Vagina (tissue), 2 donors: ENCODE results near the gene DGCR2. TPM values are rescaled to one million over a fixed set of nuclear protein-coding genes. Genes with fewer than 3 reads are reported as not detected.
"Not testable (repeated sequence)": the region's sequence is repeated elsewhere in the genome, so short reads cannot be mapped to it uniquely, and the experiment has no call there.

ENCODE experiments used
- DNase-seq, 2 donors: peaks; one replicate each; pipeline ENCODE4 v3.0.0-alpha.2; 2017; ENCODE audit errors: extremely low spot score in 2 of 2
- H3K27ac ChIP-seq: fragments of 200-600 bp; sonication (generic); one replicate; pipeline ENCODE4 v1.5.1; 2019
- H3K27me3 ChIP-seq: fragments of 200-600 bp; sonication (generic); one replicate; pipeline ENCODE4 v1.5.1; 2019
- H3K36me3 ChIP-seq, 2 donors: fragments of 200-600 bp; sonication (generic); one replicate each; pipeline ENCODE4 v1.5.1; 2017 to 2019
- H3K4me1 ChIP-seq: fragments of 200-600 bp; sonication (generic); one replicate; pipeline ENCODE4 v1.5.1; 2019
- H3K4me3 ChIP-seq, 2 donors: fragments of 200-600 bp; sonication (generic); 1 replicate in 1 of 2; 2 replicates in 1 of 2; pipeline ENCODE4 v1.5.1; 2016 to 2019
- H3K9me3 ChIP-seq: fragments of 200-600 bp; sonication (generic); one replicate; pipeline ENCODE4 v1.5.1; 2019
- POLR2A ChIP-seq, 2 donors: fragments of 450-650 bp; IDR thresholded peaks; one replicate each; pipeline ENCODE4 v1.6.1; 2017; ENCODE audit warnings: antibody characterized with exemption in 2 of 2, mild to moderate bottlenecking in 2 of 2, moderate library complexity in 2 of 2
- POLR2AphosphoS5 ChIP-seq, 2 donors: sonication (generic); formaldehyde crosslinking; IDR thresholded peaks; one replicate each; pipeline ENCODE4 v1.9.0; 2017; ENCODE audit warnings: antibody characterized with exemption in 2 of 2, mild to moderate bottlenecking in 2 of 2, low read depth in 1 of 2; ENCODE audit not compliant: insufficient read depth in 1 of 2
- intact Hi-C: fragments of 100-400 bp; cut with DNase I; formaldehyde crosslinking; loops from one replicate; pipeline ENCODE4 v1.15.1; 2023
- total RNA-seq: library from RNA; depleted of rRNA; stranded (reverse); fragments of >200 nt; gene quantifications from one replicate; pipeline ENCODE4 v1.2.3, GENCODE V29; 2016
- TF ChIP-seq, protein P1 (sequence below), 3 experiments: fragments of 450-650 bp in 2 of 3; fragments of 200-600 bp in 1 of 3; sonication (generic) in 1 of 3; IDR thresholded peaks; one replicate each; pipeline ENCODE4 v1.5.1; 2017 to 2019; ENCODE audit warnings: antibody characterized with exemption in 3 of 3, mild to moderate bottlenecking in 2 of 3, moderate library complexity in 2 of 3

Gene DGCR2
- total RNA-seq, 1 donor from 2014 or later: 66.3 TPM

DNA sequence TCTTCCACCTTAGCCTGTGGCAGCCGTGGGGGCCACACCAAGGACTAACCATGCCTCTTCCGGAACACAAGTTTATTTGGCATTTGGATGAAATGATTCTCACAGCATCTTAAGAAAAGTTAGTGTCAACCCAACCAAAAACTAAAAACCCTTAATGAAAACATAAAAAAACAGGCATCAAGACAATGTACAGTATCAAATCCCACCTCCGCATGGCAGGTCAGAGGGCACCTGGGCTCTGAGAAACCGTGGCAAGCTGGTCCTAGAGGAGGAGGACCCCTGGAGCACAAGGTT, 86.0 kb downstream of the DGCR2 start:
- H3K4me1 ChIP-seq: no peaks in the 10 kb centered on the region
- H3K27ac ChIP-seq: no peak overlapping the region
- no peaks in the 10 kb centered on the region for H3K9me3 ChIP-seq
- no peak overlapping the region for H3K4me3 ChIP-seq
- DNase-seq: no peak
- no peak for TF ChIP-seq POLR2AphosphoS5 (IDR thresholded peaks at IDR 0.05; ENCODE audit: insufficient read depth in 1 of 2, low read depth in 1 of 2)
- TF ChIP-seq POLR2A (IDR thresholded peaks at IDR 0.05): no peak
- TF ChIP-seq, protein P1, sequence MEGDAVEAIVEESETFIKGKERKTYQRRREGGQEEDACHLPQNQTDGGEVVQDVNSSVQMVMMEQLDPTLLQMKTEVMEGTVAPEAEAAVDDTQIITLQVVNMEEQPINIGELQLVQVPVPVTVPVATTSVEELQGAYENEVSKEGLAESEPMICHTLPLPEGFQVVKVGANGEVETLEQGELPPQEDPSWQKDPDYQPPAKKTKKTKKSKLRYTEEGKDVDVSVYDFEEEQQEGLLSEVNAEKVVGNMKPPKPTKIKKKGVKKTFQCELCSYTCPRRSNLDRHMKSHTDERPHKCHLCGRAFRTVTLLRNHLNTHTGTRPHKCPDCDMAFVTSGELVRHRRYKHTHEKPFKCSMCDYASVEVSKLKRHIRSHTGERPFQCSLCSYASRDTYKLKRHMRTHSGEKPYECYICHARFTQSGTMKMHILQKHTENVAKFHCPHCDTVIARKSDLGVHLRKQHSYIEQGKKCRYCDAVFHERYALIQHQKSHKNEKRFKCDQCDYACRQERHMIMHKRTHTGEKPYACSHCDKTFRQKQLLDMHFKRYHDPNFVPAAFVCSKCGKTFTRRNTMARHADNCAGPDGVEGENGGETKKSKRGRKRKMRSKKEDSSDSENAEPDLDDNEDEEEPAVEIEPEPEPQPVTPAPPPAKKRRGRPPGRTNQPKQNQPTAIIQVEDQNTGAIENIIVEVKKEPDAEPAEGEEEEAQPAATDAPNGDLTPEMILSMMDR (IDR thresholded peaks at IDR 0.05): no peak
- no peaks in the 10 kb centered on the region for H3K27me3 ChIP-seq
- intact Hi-C loops: no loop called here
- peaks cover 0 to 33% of the 10 kb centered on the region in 2 donors for H3K36me3 ChIP-seq

- Histone ChIP-seq H3K4me3 (no peak overlapping the region), H3K27ac (no peak overlapping the region), H3K36me3 (peaks cover 0 to 27% of the 10 kb centered on the region in 2 donors), H3K27me3 (no peaks in the 10 kb centered on the region), H3K9me3 (no peaks in the 10 kb centered on the region), H3K4me1 (no peaks in the 10 kb centered on the region)
- intact Hi-C loops: no loop called here
- peak in 1 of 2 donors; percentile 58 for DNase-seq
- TF ChIP-seq, protein P1 (IDR thresholded peaks at IDR 0.05): no peak
- no peak for TF ChIP-seq POLR2AphosphoS5 (IDR thresholded peaks at IDR 0.05; ENCODE audit: insufficient read depth in 1 of 2, low read depth in 1 of 2)
- no peak for TF ChIP-seq POLR2A (IDR thresholded peaks at IDR 0.05)
These were observed 86.6 kb downstream of the DGCR2 start for GRCh38 chr22:19035474-19036228.

DNA sequence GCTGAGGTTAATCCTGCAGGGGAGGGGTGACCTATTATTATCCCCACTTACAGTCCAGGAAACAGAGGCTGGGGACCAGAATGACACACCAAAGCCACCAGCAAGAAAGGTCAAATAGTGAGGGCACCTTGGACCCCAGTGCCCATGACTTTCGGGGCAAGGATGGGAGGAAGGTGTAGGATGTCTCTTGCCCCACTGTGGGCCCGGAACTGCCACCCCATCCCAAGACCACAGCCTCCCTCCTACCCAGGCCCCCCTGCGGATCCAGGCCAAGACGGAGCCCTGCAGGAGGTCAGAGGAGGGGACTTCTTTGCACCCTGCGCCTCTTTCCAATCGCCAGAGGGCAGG, 87.1 kb downstream of the DGCR2 start:
- H3K4me3 ChIP-seq, intact Hi-C loops, H3K27me3 ChIP-seq, H3K4me1 ChIP-seq, DNase-seq, H3K9me3 ChIP-seq, H3K27ac ChIP-seq: not testable (repeated sequence)
- H3K36me3 ChIP-seq: peaks cover 0 to 22% of the 10 kb centered on the region in 2 donors

GRCh38 chr22:19034724-19035120, 87.5 kb downstream of the DGCR2 start:
- H3K4me1 ChIP-seq, H3K27me3 ChIP-seq, DNase-seq, H3K4me3 ChIP-seq, intact Hi-C loops, H3K27ac ChIP-seq, H3K9me3 ChIP-seq: not testable (repeated sequence)
- H3K36me3 ChIP-seq: peaks cover 0 to 18% of the 10 kb centered on the region in 2 donors

DNA sequence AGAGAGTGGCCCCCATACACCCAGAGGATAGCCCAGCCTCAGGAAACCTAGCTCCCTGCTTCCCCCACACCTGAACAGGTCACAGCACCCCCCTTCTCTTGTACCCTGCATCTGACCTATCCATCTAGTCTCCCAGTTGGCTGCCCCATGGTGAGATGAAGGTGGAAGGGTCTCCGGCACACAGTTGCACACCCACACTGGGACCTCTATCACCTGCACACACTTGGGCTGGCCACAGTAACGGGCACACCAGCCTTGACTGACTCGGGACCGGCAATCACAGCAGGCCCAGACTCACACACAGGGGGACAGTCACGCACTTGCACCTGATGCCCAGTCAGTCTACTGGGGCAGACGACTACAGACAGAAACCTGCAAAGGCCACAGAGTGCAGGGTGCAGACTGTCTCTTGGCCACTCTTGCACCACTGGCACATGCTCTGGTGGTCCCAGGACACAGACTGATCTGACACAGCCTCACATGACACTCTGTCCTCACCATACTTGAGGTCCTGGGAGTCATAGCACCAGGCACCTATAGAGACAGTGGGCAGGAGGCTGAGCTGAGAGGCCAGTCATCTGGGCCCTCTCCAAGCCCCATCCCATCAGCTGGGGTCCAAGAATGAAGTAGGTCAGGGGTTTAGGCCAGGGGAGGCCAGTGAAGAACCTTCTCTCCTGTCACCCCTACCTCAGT, 88.0 kb downstream of the DGCR2 start:
- DNase-seq: peak in 1 of 2 donors; percentile 34
- H3K4me1 ChIP-seq, H3K27me3 ChIP-seq, H3K9me3 ChIP-seq, H3K4me3 ChIP-seq, intact Hi-C loops, H3K27ac ChIP-seq: not testable (repeated sequence)
- peaks cover 0 to 16% of the 10 kb centered on the region in 2 donors for H3K36me3 ChIP-seq

GRCh38 chr22:19033568-19033905, 88.7 kb downstream of the DGCR2 start:
- H3K4me1 ChIP-seq, intact Hi-C loops, H3K27ac ChIP-seq, H3K27me3 ChIP-seq, H3K9me3 ChIP-seq, H3K4me3 ChIP-seq: not testable (repeated sequence)
- H3K36me3 ChIP-seq: peaks cover 0 to 10% of the 10 kb centered on the region in 2 donors
- peak in 1 of 2 donors; percentile 72 for DNase-seq

DNA sequence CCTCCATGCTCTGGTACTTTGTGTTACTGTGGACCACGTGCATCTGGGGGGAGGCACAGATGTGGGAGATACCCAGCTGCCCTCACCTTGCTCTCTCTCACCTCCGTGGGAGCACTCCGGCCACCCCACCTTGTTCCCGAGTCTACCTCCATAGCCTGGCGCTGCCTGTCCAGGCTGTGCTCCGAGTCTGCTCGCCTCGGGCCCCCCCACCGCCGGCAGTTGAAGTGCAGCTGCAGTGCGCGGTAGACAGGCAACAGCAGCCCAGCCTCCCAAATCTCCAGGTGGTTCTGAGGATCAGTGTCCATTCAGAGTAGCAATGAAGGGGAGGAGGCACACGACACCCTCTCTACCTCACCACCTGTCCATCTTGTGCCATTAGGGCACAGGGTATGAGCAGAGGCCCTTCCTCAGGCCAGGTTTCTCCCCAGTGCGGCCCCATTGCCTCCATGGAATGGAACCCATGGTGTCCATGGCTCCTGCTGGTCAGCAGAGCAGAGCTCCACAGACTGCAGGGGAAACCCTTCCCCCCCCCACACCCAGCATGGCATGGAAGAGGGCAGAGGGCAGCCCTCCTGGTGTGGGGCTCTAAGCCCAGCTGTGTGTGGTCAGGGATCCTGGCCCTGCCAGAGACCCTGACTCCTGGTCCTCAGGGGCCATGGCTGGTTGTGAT, 89.2 kb downstream of the DGCR2 start:
- H3K4me3 ChIP-seq, H3K27me3 ChIP-seq, H3K36me3 ChIP-seq, intact Hi-C loops, H3K4me1 ChIP-seq, H3K9me3 ChIP-seq, H3K27ac ChIP-seq: not testable (repeated sequence)
- DNase-seq: peak in 1 of 2 donors; percentile 37

- DNase-seq, H3K27me3 ChIP-seq, H3K4me1 ChIP-seq, H3K4me3 ChIP-seq, H3K9me3 ChIP-seq, H3K27ac ChIP-seq, H3K36me3 ChIP-seq, intact Hi-C loops: not testable (repeated sequence)
These were observed 89.9 kb downstream of the DGCR2 start for GRCh38 chr22:19032156-19032785.

GRCh38 chr22:19030889-19031252, 91.3 kb downstream of the DGCR2 start:
- H3K36me3 ChIP-seq, H3K9me3 ChIP-seq, H3K27me3 ChIP-seq, H3K4me1 ChIP-seq, H3K27ac ChIP-seq, H3K4me3 ChIP-seq, intact Hi-C loops, DNase-seq: not testable (repeated sequence)

DNA sequence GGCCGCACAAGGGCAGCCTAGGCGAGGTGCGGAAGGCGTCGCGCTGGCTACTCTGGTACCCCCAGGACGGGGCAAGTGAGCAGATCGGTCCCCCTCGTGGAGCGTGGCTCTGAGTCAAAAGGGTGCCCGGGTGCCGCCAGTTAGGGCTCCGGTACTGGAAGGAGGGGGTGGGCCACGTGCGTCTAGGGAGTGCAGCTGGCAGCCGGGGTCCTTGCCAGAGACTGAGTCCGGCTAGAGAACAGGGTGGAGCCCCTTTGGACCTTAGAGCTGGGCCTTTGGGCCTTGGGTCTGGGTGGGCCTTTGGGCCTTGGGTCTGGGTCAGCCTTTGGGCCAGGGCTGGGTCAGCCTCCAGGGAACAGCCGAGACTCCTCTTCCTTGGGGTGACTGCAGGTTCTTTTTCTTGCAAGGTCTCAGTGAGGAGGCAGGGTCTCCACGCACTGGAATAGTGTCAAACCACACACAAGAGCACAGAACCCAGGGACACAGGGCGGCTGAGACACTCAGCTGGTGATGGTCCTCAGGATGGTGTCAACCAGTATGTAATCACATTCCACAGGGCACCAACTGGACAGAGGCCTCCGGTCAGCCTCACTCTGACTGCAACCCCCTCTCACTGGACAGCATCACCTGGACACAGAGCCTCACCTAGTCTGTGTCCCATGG, 91.9 kb downstream of the DGCR2 start:
- H3K4me1 ChIP-seq, H3K36me3 ChIP-seq, DNase-seq, H3K9me3 ChIP-seq, H3K4me3 ChIP-seq, intact Hi-C loops, H3K27me3 ChIP-seq, H3K27ac ChIP-seq: not testable (repeated sequence)
